Measurements from ENCODE around the gene EPB42. TPM values are rescaled to one million over a fixed set of nuclear protein-coding genes. Genes with fewer than 3 reads are reported as not detected.

EPB42 gene
- total RNA-seq, 2 donors from 2014 or later, result not detected

DNA sequence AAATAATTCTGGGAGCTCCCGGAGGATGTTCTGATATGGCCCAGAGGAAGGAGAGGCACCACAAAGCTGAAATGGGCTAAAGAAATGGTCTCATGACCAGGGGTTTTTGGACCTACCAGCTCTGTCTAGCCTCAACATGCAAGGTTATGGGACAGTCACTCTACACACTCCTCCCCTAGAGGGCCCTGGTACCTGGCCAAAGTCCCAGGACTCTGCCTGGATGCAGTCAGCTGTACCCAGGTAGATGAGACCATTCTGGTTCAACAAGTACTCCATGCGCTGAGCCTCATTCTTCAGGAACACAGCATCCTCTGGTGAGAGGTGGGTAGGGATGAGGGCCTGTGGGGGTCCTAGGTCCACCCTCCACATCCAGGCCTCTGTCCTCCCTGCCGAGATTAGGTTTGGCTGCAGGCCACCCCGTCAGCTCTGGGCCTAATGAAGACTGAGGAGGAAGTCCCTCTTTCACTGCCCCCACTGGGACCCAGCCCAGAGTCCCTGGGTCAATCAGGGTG is 9.5 kb downstream of the EPB42 start:
- no peak overlapping the region for H3K4me3 ChIP-seq
- no peaks in the 10 kb centered on the region for H3K9me3 ChIP-seq
- TF ChIP-seq, protein P1, sequence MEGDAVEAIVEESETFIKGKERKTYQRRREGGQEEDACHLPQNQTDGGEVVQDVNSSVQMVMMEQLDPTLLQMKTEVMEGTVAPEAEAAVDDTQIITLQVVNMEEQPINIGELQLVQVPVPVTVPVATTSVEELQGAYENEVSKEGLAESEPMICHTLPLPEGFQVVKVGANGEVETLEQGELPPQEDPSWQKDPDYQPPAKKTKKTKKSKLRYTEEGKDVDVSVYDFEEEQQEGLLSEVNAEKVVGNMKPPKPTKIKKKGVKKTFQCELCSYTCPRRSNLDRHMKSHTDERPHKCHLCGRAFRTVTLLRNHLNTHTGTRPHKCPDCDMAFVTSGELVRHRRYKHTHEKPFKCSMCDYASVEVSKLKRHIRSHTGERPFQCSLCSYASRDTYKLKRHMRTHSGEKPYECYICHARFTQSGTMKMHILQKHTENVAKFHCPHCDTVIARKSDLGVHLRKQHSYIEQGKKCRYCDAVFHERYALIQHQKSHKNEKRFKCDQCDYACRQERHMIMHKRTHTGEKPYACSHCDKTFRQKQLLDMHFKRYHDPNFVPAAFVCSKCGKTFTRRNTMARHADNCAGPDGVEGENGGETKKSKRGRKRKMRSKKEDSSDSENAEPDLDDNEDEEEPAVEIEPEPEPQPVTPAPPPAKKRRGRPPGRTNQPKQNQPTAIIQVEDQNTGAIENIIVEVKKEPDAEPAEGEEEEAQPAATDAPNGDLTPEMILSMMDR (IDR thresholded peaks at IDR 0.05), result no peak
- no peak overlapping the region for H3K9ac ChIP-seq (ENCODE audit: low read depth in 2 of 2, low read length in 2 of 2)
- no peaks in the 10 kb centered on the region for H3K4me1 ChIP-seq
- H3K36me3 ChIP-seq, result no peaks in the 10 kb centered on the region
- intact Hi-C loops (cut with DNase I), result no loop called here
- H3K27ac ChIP-seq, result no peak overlapping the region
- H3K27me3 ChIP-seq, result no peaks in the 10 kb centered on the region
- DNase-seq, result no peak

DNA sequence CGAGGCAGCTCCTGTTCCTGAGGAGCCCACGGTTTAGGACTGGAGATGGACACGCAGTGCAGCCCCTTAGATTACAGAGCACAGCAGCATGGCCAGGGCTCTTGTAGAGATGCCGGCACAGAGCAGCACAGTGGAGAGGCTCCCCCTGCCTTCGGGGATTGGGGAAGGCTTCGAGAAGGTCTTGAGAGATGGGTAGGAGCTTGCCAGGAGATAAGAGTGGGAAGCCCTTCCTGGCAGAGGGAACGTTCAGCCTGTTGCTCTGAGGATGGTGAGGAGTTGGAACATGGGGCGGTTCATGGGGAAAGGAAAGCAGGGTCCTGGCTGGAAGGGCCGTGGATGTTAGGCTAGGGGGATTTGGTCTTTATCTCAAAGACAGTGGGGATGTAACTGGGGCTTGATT is 10.0 kb downstream of the EPB42 start:
- Histone ChIP-seq H3K4me1 (no peaks in the 10 kb centered on the region), H3K36me3 (no peaks in the 10 kb centered on the region), H3K27me3 (no peaks in the 10 kb centered on the region), H3K4me3 (no peak overlapping the region), H3K27ac (no peak overlapping the region), H3K9ac (ENCODE audit: low read depth in 2 of 2, low read length in 2 of 2) (no peak overlapping the region), H3K9me3 (no peaks in the 10 kb centered on the region)
- no peak for DNase-seq
- intact Hi-C loops (cut with DNase I), result no loop called here
- TF ChIP-seq, protein P1 (IDR thresholded peaks at IDR 0.05), result no peak

DNA sequence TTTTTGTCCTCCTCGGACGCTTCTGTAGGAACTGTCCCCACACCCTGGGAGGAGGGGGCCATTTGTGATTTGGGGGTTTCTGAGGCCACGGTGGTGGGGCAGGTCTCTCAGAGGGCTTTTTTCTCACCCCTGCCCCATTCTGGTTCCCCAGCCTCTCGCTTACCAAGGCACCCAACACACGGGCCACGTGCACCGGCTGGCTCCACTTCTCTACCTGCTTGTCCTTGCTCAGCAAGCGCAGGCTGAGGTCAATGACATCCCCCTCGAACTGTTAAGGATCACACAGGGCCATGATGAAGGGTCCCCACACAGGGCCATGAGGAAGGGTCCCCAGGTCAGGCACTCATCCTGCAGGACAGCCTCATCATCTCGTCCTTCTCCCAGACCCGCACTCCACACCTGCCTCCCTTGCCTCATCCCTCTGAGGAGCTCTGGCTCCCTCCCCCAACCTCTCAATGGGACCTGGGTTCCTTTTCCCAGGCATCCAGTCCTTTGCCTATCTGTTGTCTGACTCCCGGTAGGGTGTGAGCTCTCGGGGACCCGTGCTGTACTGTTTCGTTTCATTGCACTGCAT is 10.6 kb downstream of the EPB42 start:
- H3K27me3 ChIP-seq, result no peaks in the 10 kb centered on the region
- no peaks in the 10 kb centered on the region for H3K36me3 ChIP-seq
- TF ChIP-seq, protein P1 (IDR thresholded peaks at IDR 0.05), result no peak
- DNase-seq, result no peak
- H3K4me1 ChIP-seq, result no peaks in the 10 kb centered on the region
- intact Hi-C loops (cut with DNase I), result no loop called here
- H3K9me3 ChIP-seq, result no peaks in the 10 kb centered on the region
- no peak overlapping the region for H3K4me3 ChIP-seq
- no peak overlapping the region for H3K27ac ChIP-seq
- no peak overlapping the region for H3K9ac ChIP-seq (ENCODE audit: low read depth in 2 of 2, low read length in 2 of 2)

DNA sequence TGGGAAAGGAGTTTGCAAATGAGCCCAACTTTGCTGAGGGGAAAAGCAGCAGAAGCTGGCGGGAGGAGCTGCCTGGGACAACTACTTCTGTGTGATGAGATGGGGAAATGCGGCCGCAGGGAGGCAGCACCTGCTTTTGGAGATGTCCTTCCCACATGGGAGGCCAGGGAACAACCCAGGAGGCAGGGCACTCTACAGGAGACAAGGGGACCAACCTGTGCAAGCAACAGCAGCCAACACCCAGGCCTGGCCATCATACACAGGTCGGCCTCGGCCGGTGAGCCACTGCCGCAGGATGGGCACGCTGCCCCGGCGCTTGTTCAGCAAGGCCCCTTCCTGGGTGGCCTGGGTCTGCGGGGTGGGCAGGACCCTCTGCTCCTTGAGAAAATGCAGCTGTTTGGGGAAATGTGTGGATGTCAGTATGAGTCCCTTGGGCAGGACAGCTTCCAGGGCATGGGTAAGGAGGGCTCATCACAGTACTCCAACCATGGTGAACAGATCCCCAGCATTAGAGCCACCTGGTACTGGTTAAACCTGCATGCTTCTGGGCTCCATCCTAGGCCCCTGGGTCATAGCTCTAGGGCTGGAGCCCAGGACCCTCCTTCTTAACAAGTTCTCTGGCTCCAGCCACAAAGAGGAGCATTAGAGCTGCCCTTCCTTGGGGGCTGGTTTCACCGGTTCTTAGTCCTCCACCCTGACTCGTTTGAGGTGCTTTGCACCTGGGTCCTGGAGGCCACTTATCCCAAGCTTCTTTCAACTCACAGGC is 11.6 kb downstream of the EPB42 start:
- Histone ChIP-seq H3K36me3 (no peaks in the 10 kb centered on the region), H3K27me3 (no peaks in the 10 kb centered on the region), H3K9me3 (no peaks in the 10 kb centered on the region), H3K9ac (ENCODE audit: low read depth in 2 of 2, low read length in 2 of 2) (no peak overlapping the region), H3K4me1 (no peaks in the 10 kb centered on the region), H3K4me3 (no peak overlapping the region), H3K27ac (no peak overlapping the region)
- intact Hi-C loops (cut with DNase I), result no loop called here
- TF ChIP-seq, protein P1 (IDR thresholded peaks at IDR 0.05), result no peak
- no peak for DNase-seq

DNA sequence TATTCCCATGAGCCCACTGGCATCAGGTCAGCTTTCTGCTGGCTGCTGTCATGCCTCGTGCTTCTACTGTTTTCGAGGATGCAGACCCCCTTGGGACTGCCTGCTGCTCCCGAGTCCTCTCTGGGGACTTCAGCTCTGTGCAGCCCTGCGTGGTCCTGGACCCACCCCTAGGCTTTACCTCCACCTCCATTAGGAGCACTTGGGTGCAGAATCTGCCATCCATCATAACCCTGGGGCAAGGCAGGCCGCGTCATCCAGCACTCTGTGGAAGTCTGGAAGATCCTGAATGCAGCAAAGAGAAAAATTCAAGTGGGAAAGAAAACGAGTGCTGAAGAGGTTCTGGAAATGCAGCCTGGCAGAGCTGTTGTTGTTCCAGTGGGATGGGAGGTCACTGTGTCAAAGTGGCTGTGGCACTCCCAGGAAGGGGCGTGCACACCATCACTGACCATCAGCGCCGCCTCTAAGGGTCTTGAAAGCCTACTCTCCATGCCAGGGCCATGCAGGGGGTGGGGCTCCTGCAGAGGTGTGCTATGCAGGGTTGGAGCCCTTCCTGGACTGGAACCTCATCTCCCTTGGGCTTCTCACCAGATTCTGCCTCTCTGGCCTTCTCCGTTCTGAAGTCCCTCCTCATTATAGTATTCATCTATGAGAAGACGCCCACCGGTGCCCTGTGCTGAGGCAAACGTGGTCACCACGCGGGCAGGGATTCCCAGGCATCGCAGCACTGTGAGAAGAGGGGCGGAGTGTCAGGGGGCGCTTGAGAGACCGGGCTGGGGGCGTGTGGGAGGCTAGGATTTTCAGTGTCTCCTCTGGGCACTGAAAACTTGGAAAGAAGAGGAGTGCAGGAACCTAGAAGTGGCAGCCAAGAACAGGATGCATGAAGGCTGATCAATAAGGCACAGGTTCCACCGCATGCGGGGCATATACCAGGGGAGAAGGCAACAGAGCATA is 12.5 kb downstream of the EPB42 start:
- intact Hi-C loops (cut with DNase I), result no loop called here
- no peak overlapping the region for H3K9ac ChIP-seq (ENCODE audit: low read depth in 2 of 2, low read length in 2 of 2)
- no peak overlapping the region for H3K27ac ChIP-seq
- H3K9me3 ChIP-seq, result no peaks in the 10 kb centered on the region
- TF ChIP-seq, protein P1 (IDR thresholded peaks at IDR 0.05), result no peak
- no peaks in the 10 kb centered on the region for H3K36me3 ChIP-seq
- no peak overlapping the region for H3K4me3 ChIP-seq
- no peaks in the 10 kb centered on the region for H3K4me1 ChIP-seq
- no peak for DNase-seq
- no peaks in the 10 kb centered on the region for H3K27me3 ChIP-seq

Data from colonic mucosa (tissue), 4 donors.